Panc1 (cell line): ENCODE measurements around the gene LGALSL. TPM values are rescaled to one million over a fixed set of nuclear protein-coding genes. Genes with fewer than 3 reads are reported as not detected.

Source experiments
- ATAC-seq: fragments of 200-7000 bp; cut with Tn5 transposase; 2 replicates; pipeline ENCODE4 v1.9.1; 2020; ENCODE audit warnings: mild to moderate bottlenecking, moderate library complexity
- BruUV-seq: library from RNA; stranded (reverse); fragments of 400-500 nt; replicated peaks from 2 replicates; lab custom pipeline; 2021; lab: Mats Ljungman, UMichigan
- CTCF ChIA-PET: fragments of 300-600 bp; sonication (Branson Sonifier 250); formaldehyde crosslinking; loops from one replicate; lab custom pipeline; 2022; ENCODE audit warnings: antibody characterized with exemption; lab: Charles Lee
- POLR2A ChIA-PET: fragments of 300-600 bp; sonication (Branson Sonifier 250); formaldehyde crosslinking; loops from one replicate; lab custom pipeline; 2022; ENCODE audit warnings: antibody characterized with exemption; lab: Charles Lee
- DNase-seq: peaks from one replicate; pipeline ENCODE4 v3.0.0-alpha.2; 2010; ENCODE audit warnings: low read depth, low spot score
- H3K27ac ChIP-seq: 2 replicates; pipeline ENCODE4 v1.5.1; 2011; ENCODE audit warnings: mild to moderate bottlenecking, low read length, inconsistent platforms
- H3K27me3 ChIP-seq: fragments of 200-500 bp; sonication (Bioruptor generic); 2 replicates; pipeline ENCODE4 v1.6.0; 2014; ENCODE audit warnings: low read length, inconsistent platforms; ENCODE audit not compliant: control insufficient read depth, insufficient read depth
- H3K36me3 ChIP-seq: fragments of 200-500 bp; sonication (Bioruptor generic); 2 replicates; pipeline ENCODE4 v1.5.1; 2014; ENCODE audit warnings: inconsistent platforms, mild to moderate bottlenecking, low read length, moderate library complexity; ENCODE audit not compliant: control insufficient read depth, insufficient read depth
- H3K4me1 ChIP-seq: 2 replicates; pipeline ENCODE4 v1.5.1; 2011; ENCODE audit warnings: inconsistent platforms, mild to moderate bottlenecking, low read length, moderate library complexity; ENCODE audit not compliant: control insufficient read depth, insufficient read depth
- H3K4me3 ChIP-seq, 2 experiments: 2 replicates each; pipeline ENCODE4 v1.5.1; 2011 to 2012; ENCODE audit warnings: low read depth in 2 of 2, low read length in 2 of 2, mild to moderate bottlenecking in 2 of 2, inconsistent platforms in 1 of 2, moderate library complexity in 1 of 2
- H3K9me3 ChIP-seq: fragments of 200-500 bp; sonication (Bioruptor generic); 2 replicates; pipeline ENCODE4 v1.5.1; 2014; ENCODE audit warnings: low read depth, mild to moderate bottlenecking, inconsistent platforms, low read length, moderate library complexity; ENCODE audit not compliant: control insufficient read depth, insufficient read depth
- POLR2AphosphoS5 ChIP-seq: IDR thresholded peaks from 2 replicates; pipeline ENCODE4 v1.6.1; 2012; ENCODE audit warnings: mild to moderate bottlenecking, low read depth, low read length, moderate library complexity
- SIN3A ChIP-seq: IDR thresholded peaks from 2 replicates; pipeline ENCODE4 v1.6.1; 2012; ENCODE audit warnings: low read depth, mild to moderate bottlenecking, low read length, moderate library complexity, borderline replicate concordance; ENCODE audit not compliant: insufficient read depth
- TCF7L2 ChIP-seq: IDR thresholded peaks from 2 replicates; pipeline ENCODE4 v1.6.1; 2011; ENCODE audit warnings: mild to moderate bottlenecking, low read depth, low read length, inconsistent platforms
- in situ Hi-C: cut with HindIII; loops from 2 replicates; pipeline ENCODE4 v1.10.0; 2016; ENCODE audit warnings: low sequenced_read_pairs, low pct_unique_long_range_greater_than_20kb
- intact Hi-C: fragments of 100-400 bp; cut with micrococcal nuclease; formaldehyde crosslinking; loops from one replicate; pipeline ENCODE4 v1.10.0; 2022; ENCODE audit not compliant: unreplicated experiment
- total RNA-seq: library from RNA; stranded (reverse); gene quantifications from one replicate; pipeline ENCODE4 v1.2.1, GENCODE V29; 2021; ENCODE audit not compliant: unreplicated experiment
- TF ChIP-seq, protein P1 (sequence below), 2 experiments: IDR thresholded peaks; 2 replicates each; pipeline ENCODE4 v1.6.1; 2011 to 2012; ENCODE audit warnings: low read depth in 2 of 2, control low read depth in 1 of 2, low read length in 1 of 2, mild to moderate bottlenecking in 1 of 2, moderate library complexity in 1 of 2; ENCODE audit not compliant: insufficient read depth in 1 of 2
- TF ChIP-seq, protein P2 (sequence below): fragments of 450-650 bp; IDR thresholded peaks from 2 replicates; pipeline ENCODE4 v1.5.1; 2017; ENCODE audit warnings: mild to moderate bottlenecking

LGALSL gene
- total RNA-seq, 1 experiment from 2014 or later: 5.3 TPM

GRCh38 chr2:64463781-64464180, 9.8 kb downstream of the LGALSL start:
- Histone ChIP-seq H3K4me3 (no peak overlapping the region), H3K27ac (no peak overlapping the region), H3K4me1 (no peaks in the 10 kb centered on the region), H3K27me3 (no peaks in the 10 kb centered on the region; the same call in 1 of the 2 replicates), H3K36me3 (no peaks in the 10 kb centered on the region; the same call in 1 of the 2 replicates), H3K9me3 (no peaks in the 10 kb centered on the region)
- CTCF ChIA-PET: no interaction called here
- no peak for ATAC-seq
- intact Hi-C loops: no loop called here
- in situ Hi-C loops: no loop called here
- TF ChIP-seq SIN3A: no peak
- TF ChIP-seq, protein P1, sequence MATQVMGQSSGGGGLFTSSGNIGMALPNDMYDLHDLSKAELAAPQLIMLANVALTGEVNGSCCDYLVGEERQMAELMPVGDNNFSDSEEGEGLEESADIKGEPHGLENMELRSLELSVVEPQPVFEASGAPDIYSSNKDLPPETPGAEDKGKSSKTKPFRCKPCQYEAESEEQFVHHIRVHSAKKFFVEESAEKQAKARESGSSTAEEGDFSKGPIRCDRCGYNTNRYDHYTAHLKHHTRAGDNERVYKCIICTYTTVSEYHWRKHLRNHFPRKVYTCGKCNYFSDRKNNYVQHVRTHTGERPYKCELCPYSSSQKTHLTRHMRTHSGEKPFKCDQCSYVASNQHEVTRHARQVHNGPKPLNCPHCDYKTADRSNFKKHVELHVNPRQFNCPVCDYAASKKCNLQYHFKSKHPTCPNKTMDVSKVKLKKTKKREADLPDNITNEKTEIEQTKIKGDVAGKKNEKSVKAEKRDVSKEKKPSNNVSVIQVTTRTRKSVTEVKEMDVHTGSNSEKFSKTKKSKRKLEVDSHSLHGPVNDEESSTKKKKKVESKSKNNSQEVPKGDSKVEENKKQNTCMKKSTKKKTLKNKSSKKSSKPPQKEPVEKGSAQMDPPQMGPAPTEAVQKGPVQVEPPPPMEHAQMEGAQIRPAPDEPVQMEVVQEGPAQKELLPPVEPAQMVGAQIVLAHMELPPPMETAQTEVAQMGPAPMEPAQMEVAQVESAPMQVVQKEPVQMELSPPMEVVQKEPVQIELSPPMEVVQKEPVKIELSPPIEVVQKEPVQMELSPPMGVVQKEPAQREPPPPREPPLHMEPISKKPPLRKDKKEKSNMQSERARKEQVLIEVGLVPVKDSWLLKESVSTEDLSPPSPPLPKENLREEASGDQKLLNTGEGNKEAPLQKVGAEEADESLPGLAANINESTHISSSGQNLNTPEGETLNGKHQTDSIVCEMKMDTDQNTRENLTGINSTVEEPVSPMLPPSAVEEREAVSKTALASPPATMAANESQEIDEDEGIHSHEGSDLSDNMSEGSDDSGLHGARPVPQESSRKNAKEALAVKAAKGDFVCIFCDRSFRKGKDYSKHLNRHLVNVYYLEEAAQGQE (IDR thresholded peaks at IDR 0.05; ENCODE audit: insufficient read depth in 1 of 2, low read depth in 2 of 2, low read length in 1 of 2): no peak
- TF ChIP-seq, protein P2, sequence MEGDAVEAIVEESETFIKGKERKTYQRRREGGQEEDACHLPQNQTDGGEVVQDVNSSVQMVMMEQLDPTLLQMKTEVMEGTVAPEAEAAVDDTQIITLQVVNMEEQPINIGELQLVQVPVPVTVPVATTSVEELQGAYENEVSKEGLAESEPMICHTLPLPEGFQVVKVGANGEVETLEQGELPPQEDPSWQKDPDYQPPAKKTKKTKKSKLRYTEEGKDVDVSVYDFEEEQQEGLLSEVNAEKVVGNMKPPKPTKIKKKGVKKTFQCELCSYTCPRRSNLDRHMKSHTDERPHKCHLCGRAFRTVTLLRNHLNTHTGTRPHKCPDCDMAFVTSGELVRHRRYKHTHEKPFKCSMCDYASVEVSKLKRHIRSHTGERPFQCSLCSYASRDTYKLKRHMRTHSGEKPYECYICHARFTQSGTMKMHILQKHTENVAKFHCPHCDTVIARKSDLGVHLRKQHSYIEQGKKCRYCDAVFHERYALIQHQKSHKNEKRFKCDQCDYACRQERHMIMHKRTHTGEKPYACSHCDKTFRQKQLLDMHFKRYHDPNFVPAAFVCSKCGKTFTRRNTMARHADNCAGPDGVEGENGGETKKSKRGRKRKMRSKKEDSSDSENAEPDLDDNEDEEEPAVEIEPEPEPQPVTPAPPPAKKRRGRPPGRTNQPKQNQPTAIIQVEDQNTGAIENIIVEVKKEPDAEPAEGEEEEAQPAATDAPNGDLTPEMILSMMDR: no peak
- no peak for TF ChIP-seq POLR2AphosphoS5
- no peak for TF ChIP-seq TCF7L2
- DNase-seq: no peak
- POLR2A ChIA-PET: no interaction called here
- BruUV-seq: no TSS peak

- no peak for ATAC-seq
- Histone ChIP-seq H3K4me3 (no peak overlapping the region), H3K9me3 (no peaks in the 10 kb centered on the region), H3K4me1 (no peaks in the 10 kb centered on the region), H3K27ac (no peak overlapping the region), H3K27me3 (no peaks in the 10 kb centered on the region; the same call in 1 of the 2 replicates), H3K36me3 (no peaks in the 10 kb centered on the region)
- POLR2A ChIA-PET: no interaction called here
- in situ Hi-C loops (no loop called here), intact Hi-C loops (no loop called here)
- no peak for DNase-seq
- TF ChIP-seq, protein P1 (IDR thresholded peaks at IDR 0.05; ENCODE audit: insufficient read depth in 1 of 2, low read depth in 2 of 2, low read length in 1 of 2): no peak
- TF ChIP-seq TCF7L2: no peak
- no peak for TF ChIP-seq POLR2AphosphoS5
- TF ChIP-seq SIN3A: no peak
- TF ChIP-seq, protein P2: no peak
- CTCF ChIA-PET: no interaction called here
- BruUV-seq: no TSS peak
Observed at GRCh38 chr2:64466478-64467085, 12.6 kb downstream of the LGALSL start.
